Esophagus squamous epithelium (tissue), 5 donors: ENCODE results near the gene ABCG4. TPM values are rescaled to one million over a fixed set of nuclear protein-coding genes. Genes with fewer than 3 reads are reported as not detected.
"Not testable (repeated sequence)": the region's sequence is repeated elsewhere in the genome, so short reads cannot be mapped to it uniquely, and the experiment has no call there.

ENCODE experiments used
- DNase-seq: peaks from one replicate; lab custom pipeline; 2025; lab: John Stamatoyannopoulos, UW
- H3K27ac ChIP-seq, 4 donors: fragments of 200-600 bp; sonication (generic); one replicate each; pipeline ENCODE4 v1.5.1; 2016 to 2019; ENCODE audit warnings: mild to moderate bottlenecking in 1 of 4
- H3K27me3 ChIP-seq, 4 donors: fragments of 200-600 bp; sonication (generic); 1 replicate in 3 of 4; 2 replicates in 1 of 4; pipeline versions ENCODE4 v1.5.1 to v1.6.0; 2017 to 2021; ENCODE audit warnings: antibody characterized with exemption in 1 of 4
- H3K36me3 ChIP-seq, 3 donors: fragments of 200-600 bp; sonication (generic); one replicate each; pipeline ENCODE4 v1.5.1; 2016 to 2019
- H3K4me1 ChIP-seq, 3 donors: fragments of 200-600 bp; sonication (generic); one replicate each; pipeline ENCODE4 v1.5.1; 2017 to 2019
- H3K4me3 ChIP-seq, 4 donors: fragments of 200-600 bp; sonication (generic); 1 replicate in 3 of 4; 2 replicates in 1 of 4; pipeline ENCODE4 v1.5.1; 2016 to 2019; ENCODE audit warnings: mild to moderate bottlenecking in 2 of 4, moderate library complexity in 1 of 4
- H3K9me3 ChIP-seq, 3 donors: fragments of 200-600 bp; sonication (generic); one replicate each; pipeline ENCODE4 v1.5.1; 2016 to 2019
- CTCF ChIP-seq, 6 experiments: fragments of 450-650 bp in 4 of 6; fragments of 200-600 bp in 2 of 6; sonication (generic) in 2 of 6; IDR thresholded peaks; one replicate each; pipeline ENCODE4 v1.5.1; 2016 to 2019; ENCODE audit warnings: antibody characterized with exemption in 6 of 6, mild to moderate bottlenecking in 4 of 6, moderate library complexity in 4 of 6
- POLR2A ChIP-seq, 4 donors: fragments of 450-650 bp; IDR thresholded peaks; one replicate each; pipeline ENCODE4 v1.6.1; 2017; ENCODE audit warnings: antibody characterized with exemption in 4 of 4, mild to moderate bottlenecking in 4 of 4, moderate library complexity in 3 of 4
- WGBS, 2 donors: methylation state at CpG; one replicate each; pipeline ENCODE4 v1.1.5; 2018; 5-methylcytosine and 5-hydroxymethylcytosine counted together
- intact Hi-C: fragments of 100-400 bp; cut with DNase I; formaldehyde crosslinking; loops from one replicate; pipeline ENCODE4 v1.15.0; 2022
- total RNA-seq, 4 donors: library from RNA; depleted of rRNA; stranded (reverse); fragments of >200 nt; gene quantifications; one replicate each; pipeline ENCODE4 v1.1.0, GENCODE V29; 2016
- donor health status: DM: yes; HTN: yes; CAD: no.

The ABCG4 gene
- total RNA-seq, 4 donors from 2014 or later = 0.15 to 0.94 (median 0.39) TPM

- intact Hi-C loops = no loop called here
- no peak for TF ChIP-seq POLR2A (IDR thresholded peaks at IDR 0.05)
- no peak for TF ChIP-seq CTCF (IDR thresholded peaks at IDR 0.05)
- Histone ChIP-seq H3K27ac (no peak overlapping the region), H3K36me3 (peaks cover 0 to 18% (median 1%) of the 10 kb centered on the region in 3 donors), H3K27me3 (peaks cover 0 to 15% (median 0%) of the 10 kb centered on the region in 4 donors), H3K4me3 (no peak overlapping the region), H3K4me1 (peaks cover 0 to 7% (median 0%) of the 10 kb centered on the region in 3 donors), H3K9me3 (no peaks in the 10 kb centered on the region)
- no peak for DNase-seq
- 70 to 84% methylated on average over 14 to 21 of the region's 21 CpGs for WGBS, 2 donors
Measured at GRCh38 chr11:119187123-119187892, 38.5 kb downstream of the ABCG4 start.

GRCh38 chr11:119188067-119188466, 39.2 kb downstream of the ABCG4 start:
- Histone ChIP-seq H3K36me3 (peaks cover 0 to 11% (median 0%) of the 10 kb centered on the region in 3 donors), H3K9me3 (no peaks in the 10 kb centered on the region), H3K4me1 (peaks cover 0 to 7% (median 0%) of the 10 kb centered on the region in 3 donors), H3K4me3 (no peak overlapping the region), H3K27me3 (peaks cover 0 to 15% (median 0%) of the 10 kb centered on the region in 4 donors), H3K27ac (no peak overlapping the region)
- intact Hi-C loops = no loop called here
- TF ChIP-seq POLR2A (IDR thresholded peaks at IDR 0.05) (no peak), CTCF (IDR thresholded peaks at IDR 0.05) (no peak)
- 87% methylated on average over 3 of the region's 11 CpGs; no CpG with 5 or more reads in 1 of the 2 donors for WGBS, 2 donors
- no peak for DNase-seq

- DNase-seq = no peak
- 73 to 78% methylated on average over 4 to 5 of the region's 8 CpGs for WGBS, 2 donors
Measured at GRCh38 chr11:119188887-119189286, 40.0 kb downstream of the ABCG4 start.

GRCh38 chr11:119189393-119189792, 40.5 kb downstream of the ABCG4 start:
- DNase-seq = no peak
- H3K4me1 ChIP-seq = peaks cover 0 to 7% (median 0%) of the 10 kb centered on the region in 3 donors
- intact Hi-C loops = no loop called here
- H3K4me3 ChIP-seq = no peak overlapping the region
- H3K9me3 ChIP-seq = no peaks in the 10 kb centered on the region
- peaks cover 0 to 15% (median 0%) of the 10 kb centered on the region in 4 donors for H3K27me3 ChIP-seq
- no peaks in the 10 kb centered on the region for H3K36me3 ChIP-seq
- 79 to 100% methylated on average over 1 to 3 of the region's 4 CpGs for WGBS, 2 donors
- no peak overlapping the region for H3K27ac ChIP-seq
- TF ChIP-seq POLR2A (IDR thresholded peaks at IDR 0.05) = no peak
- TF ChIP-seq CTCF (IDR thresholded peaks at IDR 0.05) = no peak

More at GRCh38 chr11:119188887-119189286, 40.0 kb downstream of the ABCG4 start:
- Histone ChIP-seq H3K4me3 (no peak overlapping the region), H3K4me1 (peaks cover 0 to 7% (median 0%) of the 10 kb centered on the region in 3 donors), H3K36me3 (peaks cover 0 to 2% (median 0%) of the 10 kb centered on the region in 3 donors), H3K27me3 (peaks cover 0 to 15% (median 0%) of the 10 kb centered on the region in 4 donors), H3K9me3 (no peaks in the 10 kb centered on the region), H3K27ac (no peak overlapping the region)
- intact Hi-C loops = no loop called here
- TF ChIP-seq CTCF (IDR thresholded peaks at IDR 0.05) (no peak), POLR2A (IDR thresholded peaks at IDR 0.05) (no peak)

- Histone ChIP-seq H3K4me1 (peaks cover 0 to 4% (median 0%) of the 10 kb centered on the region in 3 donors), H3K9me3 (no peaks in the 10 kb centered on the region), H3K27me3 (peaks cover 0 to 15% (median 0%) of the 10 kb centered on the region in 4 donors), H3K27ac (no peak overlapping the region), H3K36me3 (no peaks in the 10 kb centered on the region), H3K4me3 (no peak overlapping the region)
- intact Hi-C loops = loop anchor here (10.0 kb wide), 1 partner anchor 96 kb away; a partner anchor contains a TSS
- no peak for DNase-seq
- TF ChIP-seq CTCF (IDR thresholded peaks at IDR 0.05) = no peak
- 73 to 78% methylated on average over 3 to 9 of the region's 9 CpGs for WGBS, 2 donors
Measured at GRCh38 chr11:119190531-119190930, 41.7 kb downstream of the ABCG4 start.

- not testable (repeated sequence) for H3K4me1 ChIP-seq, H3K9me3 ChIP-seq, DNase-seq, H3K4me3 ChIP-seq, H3K36me3 ChIP-seq, H3K27ac ChIP-seq
- WGBS, 2 donors = 67 to 81% methylated on average over 7 to 14 of the region's 14 CpGs
- intact Hi-C loops = loop anchor here (10.0 kb wide), 1 partner anchor 96 kb away; a partner anchor contains a TSS
- peaks cover 0 to 10% (median 0%) of the 10 kb centered on the region in 4 donors for H3K27me3 ChIP-seq
Measured at GRCh38 chr11:119191265-119191664, 42.4 kb downstream of the ABCG4 start.
